Measurements from ENCODE around the gene CPEB4.

Gene CPEB4

DNA sequence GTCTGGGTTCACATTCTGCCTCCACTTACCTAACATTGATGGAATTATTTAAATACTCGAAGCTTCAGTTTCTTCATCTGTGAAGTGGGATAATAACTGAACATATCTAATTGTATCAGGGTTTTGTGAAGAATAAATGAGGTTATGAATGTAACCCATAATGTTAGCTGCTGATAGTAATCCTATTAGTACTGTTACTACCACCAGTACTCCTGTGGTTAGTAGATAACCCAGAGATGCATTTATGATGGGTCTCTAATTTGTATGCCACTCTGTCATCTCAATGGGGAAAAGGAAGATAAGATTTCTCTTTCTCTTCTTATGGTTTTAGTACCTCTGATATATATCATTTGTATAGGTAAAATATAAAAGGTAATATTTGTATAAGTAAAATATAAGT, 16.0 kb downstream of the CPEB4 start:
- in situ Hi-C loops (cut with MboI; ENCODE audit: low pct_unique_long_range_greater_than_20kb, low sequenced_read_pairs): no loop called here
- DNase-seq: no peak

DNA sequence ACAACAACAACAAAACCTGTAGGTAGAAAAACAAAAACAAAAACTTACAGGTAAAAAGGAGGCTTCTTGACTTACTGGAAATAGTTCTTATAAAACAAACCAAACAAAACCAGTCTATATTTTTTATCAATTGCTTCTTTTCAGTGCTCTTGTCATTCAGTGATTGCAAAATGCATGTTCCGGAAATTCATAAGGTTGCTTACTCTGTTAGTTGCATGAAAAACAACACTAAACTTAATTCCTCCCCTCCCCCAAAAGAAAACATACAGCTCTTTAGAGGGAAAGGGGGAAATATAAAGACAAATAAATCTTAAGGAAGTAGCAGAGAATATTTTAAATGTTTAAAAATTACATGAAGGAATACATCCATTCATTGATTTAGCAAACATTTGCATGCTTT, 19.1 kb downstream of the CPEB4 start:
- in situ Hi-C loops (cut with MboI; ENCODE audit: low pct_unique_long_range_greater_than_20kb, low sequenced_read_pairs): no loop called here
- DNase-seq: no peak

DNA sequence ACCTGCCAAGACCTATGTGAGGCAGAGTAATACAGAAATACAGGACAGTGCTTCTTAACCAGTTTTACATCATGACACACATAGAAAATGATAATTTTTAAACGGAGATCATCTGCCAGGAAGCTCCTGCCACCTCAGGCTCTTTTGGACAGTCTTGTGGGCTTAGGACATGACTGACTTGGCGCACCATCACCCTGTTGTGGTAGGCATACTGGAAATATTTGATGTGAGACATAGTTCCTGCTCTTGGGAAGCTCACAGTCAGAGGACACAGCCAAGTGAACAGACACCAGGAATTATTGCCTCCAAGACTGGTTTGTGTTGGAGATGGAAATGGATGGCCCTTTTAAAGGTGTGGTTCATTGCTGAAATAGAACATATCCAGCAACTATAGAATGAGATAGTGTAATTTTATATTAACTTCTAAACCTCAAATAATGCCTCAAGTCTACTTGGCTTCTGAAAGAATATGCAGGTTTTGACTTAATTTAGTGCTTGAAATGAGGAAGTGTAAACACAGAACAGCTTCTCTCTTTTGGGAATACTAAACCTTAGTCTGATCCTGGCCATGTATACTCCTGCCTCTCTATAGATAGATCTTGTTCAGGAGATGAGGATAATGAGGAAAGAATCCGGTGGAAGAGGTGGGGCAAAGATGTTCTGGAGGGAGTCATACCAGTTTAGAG, 19.7 kb downstream of the CPEB4 start:
- no peak for DNase-seq
- in situ Hi-C loops (cut with MboI; ENCODE audit: low pct_unique_long_range_greater_than_20kb, low sequenced_read_pairs): no loop called here

DNA sequence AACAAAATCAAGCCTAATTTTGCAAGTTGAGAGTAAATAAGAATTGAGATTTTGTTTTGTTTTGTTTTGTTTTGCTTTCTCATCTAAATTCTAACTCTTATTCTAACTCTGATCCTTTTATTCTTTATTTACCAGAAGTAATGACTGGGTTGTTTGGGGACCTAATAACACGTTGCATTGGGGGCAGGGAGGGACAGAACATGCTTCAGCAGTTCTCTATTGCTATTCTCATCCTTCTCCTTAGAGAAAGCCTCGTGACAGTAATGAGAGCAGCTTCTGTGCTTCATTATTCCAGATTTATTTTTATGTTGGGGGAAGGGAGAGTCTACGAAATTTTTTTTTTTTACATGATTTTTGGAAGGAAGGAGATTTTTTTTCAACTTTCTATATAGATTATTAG, 21.1 kb downstream of the CPEB4 start:
- no peak for DNase-seq
- in situ Hi-C loops (cut with MboI; ENCODE audit: low pct_unique_long_range_greater_than_20kb, low sequenced_read_pairs): no loop called here

DNA sequence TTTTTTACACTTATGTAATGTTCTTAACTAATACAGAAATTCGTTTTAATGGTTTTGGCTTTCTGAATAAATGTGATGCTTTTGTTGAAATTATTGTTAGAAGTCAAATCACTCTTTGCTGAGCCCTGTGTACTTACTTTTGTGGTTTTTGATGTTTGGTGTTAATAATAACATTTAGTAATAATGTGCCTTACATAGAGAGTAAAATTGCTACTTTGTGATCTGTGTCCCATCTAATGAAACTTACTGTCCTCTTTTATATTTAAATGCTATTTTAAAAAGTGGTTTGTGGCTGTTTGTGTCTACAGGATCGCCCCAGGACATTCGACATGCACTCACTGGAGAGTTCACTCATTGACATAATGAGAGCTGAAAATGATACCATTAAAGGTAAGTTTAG, 22.1 kb downstream of the CPEB4 start:
- in situ Hi-C loops (cut with MboI; ENCODE audit: low pct_unique_long_range_greater_than_20kb, low sequenced_read_pairs): no loop called here
- no peak for DNase-seq

DNA sequence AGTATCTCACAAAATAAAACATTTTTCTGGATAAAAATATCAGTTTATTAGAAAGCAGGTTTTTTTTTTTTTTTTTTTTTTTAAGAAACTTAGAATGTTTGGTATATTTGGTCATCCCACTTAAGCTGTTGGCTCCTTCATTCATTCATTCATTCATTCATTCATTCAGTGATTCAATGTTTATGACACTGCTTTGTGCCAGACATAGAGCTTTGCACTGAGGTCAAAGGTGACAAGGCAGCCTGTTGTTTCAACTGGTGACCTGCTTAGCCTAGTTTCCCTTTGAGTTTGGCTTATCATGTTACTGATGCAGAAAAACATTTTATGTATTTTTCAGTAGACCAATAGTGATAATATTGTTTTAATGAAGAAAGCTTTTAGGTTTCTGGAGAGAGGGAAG, 23.5 kb downstream of the CPEB4 start:
- in situ Hi-C loops (cut with MboI; ENCODE audit: low pct_unique_long_range_greater_than_20kb, low sequenced_read_pairs): no loop called here
- no peak for DNase-seq

DNA sequence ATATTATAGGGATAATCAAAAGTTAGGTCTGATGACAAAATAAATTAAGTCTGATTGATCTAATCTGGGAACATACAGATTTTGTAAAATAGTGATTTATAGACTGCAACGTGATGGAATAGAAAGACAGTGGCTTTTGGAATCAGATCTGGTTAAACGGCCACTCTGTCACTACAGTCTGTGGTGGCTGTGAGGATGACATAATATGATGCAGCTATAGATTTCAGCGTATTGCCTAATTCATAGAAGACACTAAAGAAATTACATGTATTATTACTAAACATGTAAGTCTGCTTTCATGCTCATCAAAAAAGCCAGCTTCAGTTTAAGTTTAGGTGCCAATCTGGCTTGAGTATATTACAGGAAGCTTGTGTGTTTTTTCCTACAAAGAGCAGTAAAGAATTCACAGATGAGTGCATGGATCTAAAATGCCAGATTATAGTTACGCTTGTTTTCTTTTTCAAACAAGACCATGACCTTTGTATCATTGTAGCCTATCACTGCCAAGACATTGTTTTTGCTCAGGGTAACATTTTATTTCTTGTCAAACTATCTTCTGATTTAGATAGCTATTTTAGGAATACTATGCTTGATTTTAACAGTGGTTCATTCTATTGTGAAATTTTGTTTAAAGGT, 25.7 kb downstream of the CPEB4 start:
- in situ Hi-C loops (cut with MboI; ENCODE audit: low pct_unique_long_range_greater_than_20kb, low sequenced_read_pairs): no loop called here
- DNase-seq: no peak

DNA sequence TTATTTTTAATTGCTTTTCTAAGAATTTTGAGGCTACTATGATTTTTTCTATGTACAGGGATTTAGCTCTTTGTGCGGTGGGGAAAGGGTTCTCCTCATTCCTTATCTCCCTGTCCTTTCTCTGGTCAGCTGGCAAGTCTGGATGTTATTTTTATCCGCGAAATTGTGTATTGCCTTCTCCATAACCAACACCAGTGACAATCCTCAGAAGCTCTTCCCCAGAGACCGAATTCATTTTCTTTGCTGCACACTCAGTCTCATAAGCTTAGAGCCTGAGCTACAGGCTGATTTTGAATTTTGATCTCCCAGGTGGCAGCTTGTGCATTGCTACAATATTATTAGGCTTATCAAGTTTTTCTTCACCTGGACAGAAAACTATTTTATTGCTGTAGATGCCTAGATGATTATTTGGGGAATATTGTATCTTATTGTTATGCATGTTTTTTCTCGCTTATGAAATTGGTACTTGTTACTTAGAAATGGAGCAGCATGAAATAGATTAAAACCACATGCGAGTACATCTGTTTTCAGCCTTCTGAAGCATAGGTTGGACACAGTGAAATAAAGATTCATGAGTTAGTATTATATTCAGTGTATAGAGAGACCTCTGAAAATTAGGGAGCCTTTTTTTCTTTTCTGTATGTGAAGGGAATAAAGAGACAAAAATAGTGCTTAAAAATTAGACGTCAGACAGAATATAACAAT, 27.3 kb downstream of the CPEB4 start:
- no peak for DNase-seq
- in situ Hi-C loops (cut with MboI; ENCODE audit: low pct_unique_long_range_greater_than_20kb, low sequenced_read_pairs): no loop called here

DNA sequence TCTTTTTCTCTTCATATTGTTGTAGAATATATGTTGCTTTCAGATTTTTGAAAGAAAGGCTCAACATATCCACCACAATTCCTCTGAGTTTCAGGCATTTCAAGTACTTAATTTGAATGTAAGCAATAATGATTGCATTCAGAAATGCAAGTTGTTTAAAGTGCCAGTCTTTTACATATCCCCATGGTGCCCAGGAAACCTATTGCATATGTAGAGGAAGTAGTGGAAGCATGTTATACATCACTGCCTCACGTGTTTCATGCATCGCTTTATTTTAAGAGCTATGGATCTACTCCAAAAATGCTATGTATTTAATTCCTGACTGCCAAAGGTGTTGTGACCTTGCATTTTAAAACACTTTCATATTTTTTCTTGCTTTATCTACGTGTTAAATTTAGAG, 28.1 kb downstream of the CPEB4 start:
- in situ Hi-C loops (cut with MboI; ENCODE audit: low pct_unique_long_range_greater_than_20kb, low sequenced_read_pairs): no loop called here
- no peak for DNase-seq

DNA sequence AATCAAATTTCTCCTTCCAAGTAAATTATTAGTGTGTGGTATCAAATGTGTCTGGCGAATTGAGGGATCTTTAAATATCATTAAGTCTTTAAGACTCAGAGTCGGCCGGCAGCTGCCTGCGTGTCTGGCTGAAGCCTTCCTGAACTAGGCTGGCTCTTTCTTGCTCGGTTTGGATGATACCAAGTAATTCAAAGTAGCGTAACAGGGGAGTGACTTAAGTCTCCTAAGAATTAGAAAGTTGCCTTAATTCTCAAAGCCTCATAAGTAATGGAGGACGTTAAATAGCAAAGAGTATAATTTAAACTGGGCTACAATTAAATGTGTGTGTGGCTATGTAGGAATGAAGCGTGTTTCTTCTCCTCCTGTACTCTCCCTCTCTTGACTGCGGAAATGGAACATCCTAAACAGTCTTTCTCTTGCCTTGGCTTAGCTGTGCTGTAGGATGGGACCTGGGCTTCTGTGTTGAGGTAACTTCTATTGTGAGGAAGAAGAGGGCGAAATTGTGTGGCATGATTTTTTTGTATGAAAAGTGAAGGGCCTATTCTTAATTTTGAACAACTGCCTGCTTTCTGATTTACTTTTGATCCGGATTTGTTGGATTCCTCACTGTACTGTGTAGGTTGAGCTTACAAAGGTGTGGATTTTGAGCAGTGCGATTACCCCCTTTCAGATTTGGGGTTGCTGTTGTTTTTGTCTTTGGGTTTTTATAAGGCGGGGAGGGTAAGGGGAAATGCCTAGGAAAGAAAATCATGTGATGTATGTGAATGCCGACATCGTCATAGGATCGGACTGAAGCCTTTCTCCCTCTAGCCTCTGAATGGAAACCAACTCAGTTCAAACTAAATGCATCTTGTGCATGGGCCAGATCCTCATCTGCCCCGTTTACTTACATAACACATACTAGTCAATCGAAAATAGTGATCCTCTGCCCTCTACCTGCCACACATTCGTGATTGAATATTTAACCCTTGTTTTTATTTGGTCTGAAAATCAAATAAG, 29.9 kb downstream of the CPEB4 start:
- DNase-seq: peak; percentile 91
- in situ Hi-C loops (cut with MboI; ENCODE audit: low pct_unique_long_range_greater_than_20kb, low sequenced_read_pairs): no loop called here

DNA sequence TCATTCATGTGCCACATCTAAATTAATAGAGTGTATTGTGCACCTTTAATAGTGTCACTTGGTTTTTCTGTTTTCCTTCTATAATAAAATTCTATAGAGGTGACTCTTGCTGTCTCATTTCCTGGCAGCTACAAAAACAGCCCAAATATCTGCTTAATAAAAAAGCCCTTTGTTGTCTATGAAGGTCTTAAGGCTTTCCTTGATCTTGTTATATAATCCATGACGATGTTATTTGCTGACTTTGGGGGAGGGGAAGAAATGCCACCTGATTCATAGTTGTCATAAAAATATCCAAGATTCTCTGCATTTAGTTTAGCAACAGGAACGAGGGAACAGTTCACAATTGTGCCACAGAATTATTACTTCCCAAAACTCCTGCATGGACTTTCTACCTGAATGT, 31.3 kb downstream of the CPEB4 start:
- no peak for DNase-seq
- in situ Hi-C loops (cut with MboI; ENCODE audit: low pct_unique_long_range_greater_than_20kb, low sequenced_read_pairs): no loop called here

DNA sequence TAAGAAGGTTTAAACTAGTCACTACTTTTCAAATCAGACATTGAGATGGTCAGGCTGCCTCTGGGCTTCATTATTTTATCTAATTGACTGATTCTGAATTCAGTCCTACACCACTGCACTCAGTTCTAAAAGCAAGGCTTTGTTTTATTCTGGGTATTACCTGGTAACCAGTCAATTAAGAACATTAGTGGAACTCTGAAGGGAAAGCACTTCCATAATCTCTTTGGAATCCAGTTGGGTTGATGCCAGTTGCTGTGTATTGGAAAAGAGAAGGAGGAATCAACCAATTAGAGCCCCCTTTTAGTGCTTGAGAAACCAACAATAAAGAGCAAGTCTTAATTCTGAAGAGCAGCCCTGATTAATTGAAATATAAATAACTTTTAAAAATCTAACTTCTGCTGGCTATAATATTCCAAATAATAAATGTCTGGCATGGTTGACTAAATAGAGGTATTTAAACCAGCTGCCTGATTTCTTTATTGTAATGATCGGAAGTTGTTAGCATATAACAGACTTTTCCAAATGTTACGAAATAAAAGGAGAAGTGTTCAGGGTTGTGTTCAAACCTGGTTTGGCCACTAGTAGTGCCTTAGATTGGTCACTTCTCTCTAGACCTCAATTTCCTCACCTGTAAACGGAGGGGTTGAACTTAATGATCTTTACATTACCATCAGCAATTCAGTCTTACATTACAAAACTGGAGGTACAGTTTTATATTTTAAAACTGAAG, 32.0 kb downstream of the CPEB4 start:
- DNase-seq: no peak

DNA sequence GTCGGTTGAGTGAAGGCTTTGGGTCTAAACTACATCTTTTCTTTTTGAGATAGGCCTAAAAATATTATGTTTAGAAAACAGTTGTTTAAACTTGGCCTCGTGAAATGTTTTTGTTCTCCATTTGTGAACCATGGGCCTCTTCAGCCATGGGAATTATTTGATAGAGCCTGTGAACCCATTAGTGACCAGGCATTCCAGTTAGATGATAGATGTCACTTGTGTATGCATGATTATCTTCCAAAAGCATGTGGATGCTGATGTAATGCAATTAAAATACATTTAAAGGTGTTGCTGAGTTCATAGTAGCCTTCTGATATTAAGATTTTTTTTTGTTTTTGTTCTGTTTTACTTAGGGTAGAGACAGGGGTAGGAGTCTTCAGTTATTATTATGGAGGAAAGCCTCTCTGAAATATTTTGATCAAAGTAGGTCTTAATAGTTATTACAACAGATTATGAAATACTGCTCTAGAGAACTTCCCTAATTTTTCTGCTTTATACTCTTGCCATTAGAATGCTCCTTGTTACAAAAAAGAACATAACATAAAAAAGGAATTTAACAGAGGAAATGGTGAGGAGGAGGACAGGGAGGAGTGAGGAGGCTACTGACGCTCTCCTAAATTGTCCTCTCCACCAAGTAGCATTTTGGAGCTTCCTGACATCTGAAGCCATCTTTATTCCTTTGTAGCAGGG, 32.9 kb downstream of the CPEB4 start:
- in situ Hi-C loops (cut with MboI; ENCODE audit: low pct_unique_long_range_greater_than_20kb, low sequenced_read_pairs): no loop called here
- no peak for DNase-seq

More for the DNA sequence above, 32.0 kb downstream of the CPEB4 start:
- in situ Hi-C loops (cut with MboI; ENCODE audit: low pct_unique_long_range_greater_than_20kb, low sequenced_read_pairs): no loop called here

DNA sequence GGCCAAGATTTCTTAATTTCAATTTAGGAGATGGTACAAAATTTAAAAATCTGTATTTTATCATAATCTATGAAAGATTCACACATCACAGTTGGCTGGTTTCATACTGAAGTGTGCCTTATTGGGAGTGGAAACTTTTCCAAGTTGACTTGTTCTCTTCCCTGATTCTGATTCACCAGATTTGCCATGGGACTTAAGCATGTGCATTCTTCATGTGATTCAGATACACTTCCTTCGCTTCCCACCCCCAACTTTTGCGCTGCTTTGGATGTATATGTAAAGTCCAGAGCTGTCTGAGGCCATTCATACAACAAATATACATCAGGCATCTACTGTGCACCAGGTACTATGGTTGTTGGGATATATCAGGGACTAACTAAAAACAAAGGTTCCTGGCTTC, 34.4 kb downstream of the CPEB4 start:
- in situ Hi-C loops (cut with MboI; ENCODE audit: low pct_unique_long_range_greater_than_20kb, low sequenced_read_pairs): no loop called here
- no peak for DNase-seq

DNA sequence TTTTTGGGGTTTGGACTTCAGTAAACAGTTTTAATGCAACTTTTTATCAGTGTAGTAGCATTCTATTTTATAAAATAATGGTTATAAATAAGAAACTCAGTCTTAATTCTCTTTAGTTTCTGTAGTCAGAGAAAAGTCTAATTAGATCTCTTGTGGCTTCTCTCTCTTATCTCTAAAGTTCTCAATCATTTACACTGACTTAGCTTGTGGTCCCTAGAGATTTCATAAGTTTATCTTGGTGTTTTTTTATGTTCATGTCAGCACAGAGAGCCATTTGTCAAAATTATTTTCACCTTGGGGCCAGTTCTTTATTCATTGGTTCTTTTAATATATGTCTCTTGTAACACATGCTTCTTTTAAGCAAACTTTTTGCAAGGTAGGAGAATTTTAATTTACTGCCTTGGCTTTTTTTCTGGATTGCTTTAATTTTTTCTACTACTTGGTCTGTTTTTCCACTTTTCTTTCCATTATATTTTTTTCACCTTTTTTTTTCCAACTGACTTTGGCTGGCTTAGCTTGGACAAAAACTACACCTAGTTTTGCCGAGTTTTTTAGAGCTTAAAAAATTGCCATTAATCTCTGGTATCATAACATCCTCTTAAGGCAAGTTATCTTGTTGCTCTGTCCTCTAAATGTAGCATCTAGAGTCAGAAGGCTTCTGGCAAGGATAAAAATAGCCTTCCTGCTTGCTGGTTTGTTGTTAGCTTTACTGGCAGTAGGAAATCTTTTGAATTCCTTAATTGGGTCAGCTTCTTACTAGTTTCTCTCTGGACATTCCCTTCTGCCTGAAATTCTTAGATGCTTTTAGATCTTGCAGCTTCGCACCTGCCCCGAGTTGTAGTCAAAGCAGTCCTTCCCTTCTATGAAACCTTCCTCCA, 35.3 kb downstream of the CPEB4 start:
- DNase-seq: no peak

DNA sequence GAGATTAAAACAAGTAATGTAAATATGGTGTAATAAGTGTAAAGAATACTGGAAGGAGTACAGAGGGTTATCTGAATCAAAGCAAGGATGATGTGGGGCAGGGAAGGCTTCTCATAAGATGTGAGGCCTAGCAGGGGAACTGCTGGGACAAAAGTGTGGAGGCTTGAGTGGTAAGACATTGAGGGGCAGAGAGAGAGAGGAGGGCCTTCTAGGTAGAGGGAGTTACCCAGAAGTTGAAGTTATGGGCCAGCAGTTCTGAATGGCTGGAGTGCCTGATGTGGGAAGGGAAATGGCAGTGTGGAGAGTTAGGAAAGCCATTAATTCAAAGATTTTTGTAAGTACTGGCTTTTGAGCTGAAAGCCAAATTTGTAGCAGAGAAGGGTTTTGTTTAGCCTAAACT, 36.8 kb downstream of the CPEB4 start:
- in situ Hi-C loops (cut with MboI; ENCODE audit: low pct_unique_long_range_greater_than_20kb, low sequenced_read_pairs): no loop called here
- DNase-seq: no peak

More for the DNA sequence above, 35.3 kb downstream of the CPEB4 start:
- in situ Hi-C loops (cut with MboI; ENCODE audit: low pct_unique_long_range_greater_than_20kb, low sequenced_read_pairs): no loop called here

DNA sequence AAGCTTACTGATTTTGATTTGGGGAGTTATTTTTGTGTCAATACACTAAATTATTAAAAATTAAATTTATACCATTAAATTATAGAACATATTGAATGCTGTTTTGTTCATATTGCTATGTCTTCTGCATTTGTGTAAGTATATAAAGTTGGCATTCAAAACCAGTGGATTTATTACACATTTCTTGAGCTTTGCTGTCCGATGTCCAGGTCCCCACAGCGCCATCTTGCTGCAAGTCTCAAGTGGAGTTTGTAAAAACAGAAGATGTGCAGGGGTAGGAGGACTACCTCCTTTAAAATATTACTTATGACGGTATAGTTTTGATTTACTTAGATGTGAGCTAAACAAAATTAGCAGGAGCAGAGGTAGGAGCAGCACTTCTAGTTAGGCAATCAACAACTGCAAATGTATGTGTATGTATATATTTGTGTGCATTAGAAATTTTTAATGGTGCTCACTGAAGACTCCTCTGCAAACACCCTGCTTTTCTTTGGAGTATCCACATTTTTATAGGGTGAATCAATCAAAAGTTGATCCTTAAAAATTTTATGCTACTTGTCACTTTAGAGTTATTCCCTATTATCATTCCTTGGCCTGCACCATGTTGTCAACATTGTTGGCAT, 37.4 kb downstream of the CPEB4 start:
- in situ Hi-C loops (cut with MboI; ENCODE audit: low pct_unique_long_range_greater_than_20kb, low sequenced_read_pairs): no loop called here

More for the DNA sequence above, 37.4 kb downstream of the CPEB4 start:
- DNase-seq: peak; percentile 40
